8988T (cell line): ENCODE results near the gene ELF1.
"Not testable (repeated sequence)": the region's sequence is repeated elsewhere in the genome, so short reads cannot be mapped to it uniquely, and the experiment has no call there.

Experiments used
- DNase-seq: peaks from one replicate; pipeline ENCODE4 v3.0.0; 2011

Gene ELF1

DNA sequence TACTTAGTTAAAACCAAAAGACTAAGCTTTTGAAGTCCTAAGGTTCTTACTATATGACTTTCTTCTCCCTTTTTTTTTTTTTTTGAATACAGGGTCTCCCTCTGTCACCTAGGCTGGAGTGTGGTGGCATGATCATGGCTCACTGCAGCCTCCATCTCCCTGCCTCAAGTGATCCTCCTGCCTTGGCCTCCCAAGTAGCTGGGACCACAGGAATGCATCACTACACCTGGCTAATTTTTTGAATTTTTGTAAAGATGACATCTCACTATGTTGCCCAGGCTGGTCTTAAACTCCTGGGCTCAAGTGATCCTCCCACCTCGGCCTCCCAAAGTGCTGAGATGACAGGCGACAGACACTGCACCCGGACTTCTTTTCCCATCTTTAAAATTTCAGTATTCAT lies 89.2 kb downstream of the ELF1 start:
- not testable (repeated sequence) for DNase-seq

DNA sequence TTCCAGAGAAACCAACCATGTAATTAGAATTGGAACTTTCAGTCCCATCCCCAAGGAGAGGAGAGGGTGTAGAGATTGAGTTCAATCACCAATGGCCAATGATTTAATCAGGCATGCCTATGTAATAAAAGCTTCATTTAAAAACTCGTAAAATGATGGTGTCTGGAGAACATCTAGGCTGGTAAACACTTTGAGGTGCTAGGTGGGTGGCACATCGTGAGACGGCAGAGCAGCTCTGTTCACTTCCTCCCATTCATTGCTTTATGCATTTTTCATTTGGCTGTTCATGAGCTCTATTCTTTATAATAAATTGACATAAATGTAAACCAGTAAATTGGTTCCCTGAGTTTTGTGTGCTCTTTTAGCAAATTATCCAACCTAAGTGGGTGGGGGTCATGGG lies 90.1 kb downstream of the ELF1 start:
- no peak for DNase-seq

DNA sequence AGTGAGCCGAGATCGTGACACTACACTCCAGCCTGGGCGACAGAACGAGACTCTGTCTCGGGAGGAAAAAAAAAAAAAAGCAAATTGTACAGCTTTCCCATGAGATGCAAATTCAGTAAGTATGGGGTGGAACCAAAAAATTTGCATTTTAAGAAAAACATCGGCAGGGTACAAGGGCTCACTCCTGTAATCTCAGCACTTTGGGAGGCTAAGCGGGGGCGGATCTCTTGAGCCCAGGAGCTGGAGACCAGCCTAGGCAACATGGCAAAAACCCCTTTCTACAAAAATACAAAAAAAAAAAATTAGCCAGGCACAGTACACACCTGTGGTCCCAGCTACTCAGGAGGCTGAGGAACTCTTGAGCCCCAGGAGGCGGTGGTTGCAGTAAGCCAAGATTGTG lies 91.2 kb downstream of the ELF1 start:
- no peak for DNase-seq

DNA sequence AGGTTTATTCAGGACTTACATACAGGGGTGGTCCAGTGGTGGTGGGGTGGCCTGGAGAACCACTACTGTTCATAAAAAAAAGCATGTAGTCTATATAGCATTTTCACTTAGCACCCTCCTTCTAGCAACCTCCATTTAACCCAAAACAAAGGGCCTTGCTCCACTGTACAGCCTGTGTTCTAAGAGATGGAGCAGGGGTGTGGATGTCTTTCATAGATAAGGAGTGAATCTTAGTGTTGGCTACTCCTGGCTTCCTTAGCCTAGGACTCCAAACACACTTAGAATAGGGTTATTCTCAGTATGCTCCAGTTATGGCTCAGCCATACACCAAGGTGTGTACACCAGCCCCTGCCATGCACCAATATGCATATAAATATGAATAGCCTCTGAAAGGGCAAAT lies 95.2 kb downstream of the ELF1 start:
- no peak for DNase-seq

DNA sequence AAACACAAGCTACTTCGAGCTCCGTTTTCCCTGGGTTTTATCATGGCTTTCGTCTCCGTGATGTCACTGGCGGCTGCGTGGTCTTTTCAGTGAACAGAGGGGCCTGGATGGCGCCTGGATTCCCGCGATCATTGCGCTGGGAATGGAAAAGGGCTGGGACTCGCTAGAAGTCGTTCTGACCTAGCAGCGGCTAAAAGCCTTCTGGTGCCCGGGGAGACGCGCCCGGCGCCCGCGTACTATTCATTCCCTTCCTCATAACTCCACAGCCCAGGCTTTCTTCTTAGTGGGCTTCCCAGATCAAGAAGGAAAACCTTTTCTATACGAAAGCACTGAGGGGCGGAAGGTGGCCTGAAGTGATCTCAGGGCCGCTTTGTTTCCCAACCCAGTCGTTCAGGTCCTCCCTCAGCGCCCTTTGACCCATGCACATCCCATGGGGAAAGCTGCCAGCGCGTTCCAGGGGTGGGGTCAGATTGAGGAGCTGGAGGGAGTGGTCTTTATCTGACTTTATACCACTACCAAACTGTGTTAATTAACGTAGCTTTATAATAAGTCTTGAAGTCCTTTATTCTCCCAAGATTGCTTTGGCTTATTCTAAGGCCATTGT lies 96.6 kb downstream of the ELF1 start:
- DNase-seq: no peak

DNA sequence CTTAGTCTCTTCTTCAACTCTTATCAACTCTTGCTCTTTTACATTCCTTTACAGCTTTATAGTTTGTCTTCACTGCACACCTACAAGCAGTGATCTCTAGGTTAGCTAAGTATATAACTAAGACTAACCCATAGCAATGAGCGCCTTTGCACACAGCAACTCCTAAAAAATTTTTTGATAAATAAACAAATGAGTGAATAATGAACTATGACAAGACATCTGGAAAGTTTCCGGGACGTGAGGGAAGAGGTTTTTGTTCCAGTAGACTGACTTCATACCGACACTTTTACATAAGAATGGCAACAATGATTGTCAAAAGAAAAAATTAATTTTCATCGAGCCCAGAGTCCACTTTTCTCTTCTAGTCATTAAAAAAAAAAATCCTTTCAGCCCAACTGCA lies 98.3 kb downstream of the ELF1 start:
- DNase-seq: no peak

DNA sequence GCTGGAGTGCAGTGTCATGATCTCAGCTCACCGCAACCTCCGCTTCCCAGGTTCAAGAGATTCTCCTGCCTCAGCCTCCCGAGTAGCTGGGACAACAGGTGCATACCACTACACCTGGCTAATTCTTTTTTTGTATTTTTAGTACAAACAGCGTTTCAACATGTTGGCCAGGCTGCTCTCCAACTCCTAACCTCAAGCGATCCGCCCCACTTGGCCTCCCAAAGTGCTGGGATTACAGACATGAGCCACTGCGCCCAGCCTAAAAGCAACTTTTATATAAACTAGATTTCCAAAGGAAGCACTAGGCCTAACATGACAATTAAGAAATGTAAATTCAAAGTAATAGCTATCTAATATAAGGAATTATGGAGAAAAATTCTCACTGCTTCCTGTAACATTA lies 99.2 kb downstream of the ELF1 start:
- DNase-seq: not testable (repeated sequence)

DNA sequence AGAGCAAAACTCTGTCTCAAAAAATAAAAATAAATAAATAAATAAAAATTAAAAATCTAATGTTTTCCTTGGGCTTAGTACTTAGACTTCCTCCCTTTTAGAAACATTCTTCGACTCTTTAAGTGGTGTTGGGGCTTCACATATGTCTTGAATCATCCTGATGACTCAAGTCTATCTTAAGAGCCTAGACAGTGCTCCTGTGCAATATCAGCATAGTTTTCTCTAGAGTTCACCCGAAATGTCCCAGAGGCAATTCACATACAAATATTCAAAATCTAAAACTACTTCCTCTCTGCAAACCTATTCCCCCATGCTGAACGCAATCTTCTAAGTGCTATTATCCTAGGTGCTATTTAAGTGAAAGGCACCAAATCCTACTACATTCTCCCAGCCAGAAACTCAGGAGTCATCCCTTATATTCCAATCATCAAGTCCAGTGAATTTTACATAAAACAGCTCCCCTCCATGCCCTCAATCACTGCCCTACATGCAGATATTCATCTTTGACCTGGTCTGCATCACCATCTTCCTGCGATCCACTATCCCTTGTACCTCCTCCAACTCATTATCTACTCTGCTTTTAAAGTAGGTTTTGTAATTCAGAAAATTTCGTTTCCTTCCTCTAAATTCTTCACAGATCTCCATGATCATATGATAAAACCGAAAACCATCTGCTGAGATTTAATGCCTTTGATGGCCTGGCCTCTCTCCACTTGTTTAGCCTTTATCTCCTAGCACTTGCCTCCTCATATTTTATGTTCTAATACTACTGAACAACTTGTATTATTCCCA lies 102.7 kb downstream of the ELF1 start:
- no peak for DNase-seq

DNA sequence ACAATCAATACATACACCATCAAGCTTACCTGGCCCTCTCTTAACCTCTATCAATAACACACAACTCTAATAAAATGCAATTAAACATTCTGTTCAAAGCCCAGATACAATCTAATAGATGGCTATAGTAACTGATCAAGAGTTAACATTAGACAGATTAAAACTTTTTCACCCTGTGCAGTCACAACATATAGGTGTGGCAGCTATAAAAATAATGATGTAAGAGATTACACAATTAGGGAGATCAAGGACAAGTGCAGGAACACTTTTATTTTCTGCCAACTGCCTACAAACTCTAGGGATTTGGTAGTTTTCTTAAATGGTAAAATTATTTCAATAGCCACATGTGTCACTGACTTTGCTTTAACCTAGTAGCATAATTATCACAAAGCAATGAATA lies 104.3 kb downstream of the ELF1 start:
- not testable (repeated sequence) for DNase-seq

DNA sequence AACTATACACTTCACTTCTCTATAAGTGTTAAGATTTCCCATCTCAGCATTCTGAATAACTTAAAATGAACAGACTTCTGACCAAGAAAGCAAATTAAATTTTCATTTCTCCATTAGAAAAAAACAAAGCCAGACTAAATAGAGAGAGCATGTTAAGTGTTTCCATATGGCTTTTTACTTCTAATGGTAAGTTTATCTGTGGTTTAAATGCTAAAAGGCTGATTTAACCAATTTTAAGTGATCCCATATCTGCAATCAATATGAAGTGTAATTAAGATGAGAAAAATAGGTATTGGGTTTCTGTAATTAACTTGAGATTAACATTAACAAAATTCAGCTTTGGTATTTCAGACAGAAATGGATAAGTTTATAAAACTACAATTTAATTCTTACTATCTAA lies 107.8 kb downstream of the ELF1 start:
- DNase-seq: no peak

DNA sequence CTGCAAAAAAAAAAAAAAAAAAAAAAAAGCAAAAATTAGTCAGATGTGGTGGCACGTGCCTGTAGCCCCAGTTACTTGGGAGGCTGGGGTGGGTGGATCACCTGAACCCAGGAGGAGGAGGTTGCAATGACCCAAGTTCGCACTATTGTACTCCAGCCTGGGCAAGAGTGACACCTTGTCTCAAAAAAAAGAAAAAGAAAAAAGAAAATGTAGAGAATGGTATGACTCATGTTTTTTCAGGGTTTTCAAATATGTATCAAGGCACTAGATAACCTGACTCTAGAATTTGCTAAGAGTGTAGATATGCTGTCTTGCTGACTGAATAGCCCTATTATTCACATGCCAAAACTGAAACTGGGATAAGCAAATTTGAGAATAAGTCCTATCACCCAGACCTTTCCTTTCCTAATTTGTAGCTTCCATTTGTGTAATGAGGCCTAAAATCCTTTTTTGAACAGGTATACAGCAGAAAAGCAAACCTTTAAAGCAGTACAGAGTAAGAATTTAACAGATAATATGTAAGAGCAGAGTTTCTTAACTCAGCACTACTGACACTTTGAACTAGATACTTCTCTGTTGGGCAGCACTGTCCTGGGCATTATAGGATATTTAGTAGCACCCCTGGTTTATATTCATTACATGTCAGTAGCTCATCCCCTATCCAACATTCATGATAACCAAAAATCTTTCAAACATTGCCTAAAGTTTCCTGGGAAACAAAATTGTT lies 108.6 kb downstream of the ELF1 start:
- DNase-seq: no peak

DNA sequence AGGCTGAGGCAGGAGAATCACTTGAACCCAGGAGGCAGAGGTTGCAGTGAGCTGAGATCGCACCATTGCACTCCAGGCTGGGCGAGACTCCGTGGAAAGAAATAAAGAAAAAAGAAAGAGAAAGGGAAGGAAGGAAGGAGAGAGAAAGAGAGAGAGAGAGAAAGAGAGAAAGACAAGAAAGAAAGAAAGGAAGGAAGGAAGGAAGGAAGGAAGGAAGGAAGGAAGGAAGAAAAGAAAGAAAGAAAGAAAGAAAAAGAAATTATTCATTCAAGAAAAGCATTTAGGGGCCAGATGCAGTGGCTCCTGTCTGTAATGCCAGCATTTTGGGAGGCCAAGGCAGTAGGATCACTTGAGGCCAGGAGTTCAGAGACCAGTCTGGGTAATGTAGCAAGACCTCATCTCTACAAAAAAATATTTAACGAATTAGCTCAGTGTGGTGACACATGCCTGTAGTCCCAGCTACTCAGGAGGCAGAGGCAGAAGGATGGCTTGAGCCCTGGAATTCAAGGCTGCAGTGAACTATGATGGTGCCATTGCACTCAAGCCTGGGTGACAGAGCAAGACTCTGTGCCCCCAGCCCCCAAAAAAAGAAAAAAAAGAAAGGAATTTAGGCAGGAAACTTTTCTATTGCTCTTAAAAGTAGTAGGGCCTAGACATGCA lies 109.4 kb downstream of the ELF1 start:
- DNase-seq: not testable (repeated sequence)

DNA sequence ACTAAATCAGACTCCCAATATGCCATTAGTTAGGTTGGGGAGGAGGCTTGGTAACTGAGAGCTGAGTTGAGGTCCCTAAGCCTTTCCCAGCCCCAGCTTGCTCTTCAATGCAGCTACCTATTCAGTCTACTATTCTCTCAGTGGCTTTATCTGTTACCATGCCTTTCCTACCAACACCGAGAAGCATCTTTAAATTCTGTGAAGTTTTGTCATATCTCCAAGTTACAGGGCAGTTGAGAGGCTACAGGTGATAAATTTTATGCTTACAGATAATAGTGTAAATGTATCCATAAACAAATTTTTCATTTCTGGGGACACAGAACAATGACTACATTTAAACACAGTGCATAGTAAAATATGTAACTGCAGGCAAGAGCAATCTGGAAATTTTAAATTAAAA lies 110.6 kb downstream of the ELF1 start:
- DNase-seq: no peak

DNA sequence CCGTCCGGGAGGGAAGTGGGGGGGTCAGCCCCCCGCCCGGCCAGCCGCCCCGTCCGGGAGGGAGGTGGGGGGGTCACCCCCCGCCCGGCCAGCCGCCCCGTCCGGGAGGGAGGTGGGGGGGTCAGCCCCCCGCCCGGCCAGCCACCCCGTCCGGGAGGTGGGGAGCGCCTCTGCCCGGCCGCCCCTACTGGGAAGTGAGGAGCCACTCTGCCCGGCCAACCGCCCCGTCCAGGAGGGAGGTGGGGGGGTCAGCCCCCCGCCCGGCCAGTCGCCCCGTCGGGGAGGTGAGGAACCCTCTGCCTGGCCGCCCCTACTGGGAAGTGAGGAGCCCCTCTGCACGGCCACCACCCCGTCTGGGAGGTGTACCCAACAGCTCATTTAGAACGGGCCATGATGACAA lies 118.1 kb downstream of the ELF1 start:
- DNase-seq: not testable (repeated sequence)

DNA sequence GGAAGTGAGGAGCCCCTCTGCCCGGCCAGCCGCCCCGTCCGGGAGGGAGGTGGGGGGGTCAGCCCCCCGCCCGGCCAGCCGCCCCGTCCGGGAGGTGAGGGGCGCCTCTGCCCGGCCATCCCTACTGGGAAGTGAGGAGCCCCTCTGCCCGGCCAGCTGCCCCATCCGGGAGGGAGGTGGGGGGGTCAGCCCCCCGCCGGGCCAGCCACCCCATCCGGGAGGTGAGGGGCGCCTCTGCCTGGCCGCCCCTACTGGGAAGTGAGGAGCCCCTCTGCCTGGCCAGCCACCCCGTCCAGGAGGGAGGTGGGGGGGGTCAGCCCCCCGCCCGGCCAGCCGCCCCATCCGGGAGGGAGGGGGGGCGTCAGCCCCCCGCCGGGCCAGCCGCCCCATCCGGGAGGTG lies 118.5 kb downstream of the ELF1 start:
- DNase-seq: not testable (repeated sequence)

DNA sequence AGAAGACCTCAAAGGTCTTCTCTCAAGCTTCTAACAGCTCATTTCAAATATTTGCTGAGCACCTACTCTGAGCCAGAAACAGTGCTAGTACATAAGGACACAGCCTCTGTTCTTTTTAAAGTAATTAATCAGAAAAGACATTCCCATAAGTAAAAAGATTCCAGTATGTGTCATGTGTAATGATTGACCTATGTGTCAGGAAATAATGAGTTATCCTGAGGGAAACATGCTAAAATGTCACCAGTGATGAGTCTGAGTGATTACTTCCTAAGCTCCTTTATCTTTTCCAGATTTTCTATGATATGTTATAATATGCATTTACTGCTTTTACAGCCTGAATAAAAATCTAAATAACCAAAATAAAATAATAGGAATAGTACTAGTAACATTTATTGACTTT lies 122.1 kb downstream of the ELF1 start:
- DNase-seq: no peak

DNA sequence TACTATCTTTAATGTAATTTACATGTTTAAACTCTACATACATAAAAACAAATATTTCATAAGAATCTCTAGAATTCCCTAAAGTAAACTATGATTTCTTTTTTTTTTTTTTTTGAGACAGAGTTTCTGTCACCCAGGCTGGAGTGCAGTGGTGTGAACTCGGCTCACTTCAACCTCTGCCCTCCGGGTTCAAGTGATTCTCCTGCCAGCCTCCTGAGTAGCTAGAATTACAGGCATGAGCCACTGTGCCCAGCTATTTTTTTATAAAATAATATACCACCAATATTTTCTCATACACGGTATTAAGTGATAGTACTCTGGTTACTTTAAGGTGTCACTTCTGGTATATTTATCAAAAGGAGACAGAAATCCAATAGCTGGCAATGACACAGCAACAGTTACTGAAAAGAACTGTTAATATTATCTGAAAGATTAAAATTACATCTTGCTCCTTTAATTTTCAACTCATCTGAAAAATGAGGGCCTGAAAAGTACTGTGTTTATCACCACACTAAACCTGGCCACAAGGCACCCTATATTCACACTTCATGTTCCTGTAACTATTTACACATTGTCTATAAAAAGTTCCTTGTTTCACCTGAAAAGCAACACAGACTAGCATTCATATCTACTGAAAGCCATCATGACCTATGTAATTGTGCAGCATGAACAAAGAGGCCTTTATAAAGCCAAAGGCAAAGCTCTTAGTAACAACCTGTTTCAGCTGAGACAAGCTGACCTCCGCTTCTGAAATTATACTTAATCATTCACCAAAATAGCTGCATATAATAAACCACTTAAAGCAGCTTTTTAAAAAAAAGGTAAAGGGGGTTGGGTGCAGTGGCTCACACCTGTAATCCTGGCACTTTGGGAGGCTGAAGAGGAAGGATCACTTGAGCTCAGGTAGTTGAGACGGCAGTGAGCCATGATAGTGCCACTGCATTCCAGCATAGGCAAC lies 123.6 kb downstream of the ELF1 start:
- no peak for DNase-seq

DNA sequence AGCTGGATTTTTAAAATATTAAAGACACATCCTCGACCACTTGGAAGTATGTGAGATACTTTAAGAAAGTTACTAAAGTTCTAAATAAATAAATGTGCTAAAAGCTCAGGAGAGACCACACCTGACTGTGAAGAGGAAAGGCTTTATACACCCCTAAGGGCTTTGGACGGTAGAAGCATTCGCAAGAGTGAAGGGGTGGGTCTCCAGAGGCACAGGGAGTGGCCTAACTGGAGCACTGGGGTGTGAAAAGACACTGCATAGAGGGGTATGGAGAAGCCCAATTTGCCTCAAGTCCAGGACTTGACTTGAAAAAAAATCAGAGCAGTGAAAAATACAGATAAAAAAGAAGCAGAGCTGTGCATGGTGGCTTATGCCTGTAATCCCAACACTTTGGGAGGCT lies 125.5 kb downstream of the ELF1 start:
- DNase-seq: not testable (repeated sequence)

DNA sequence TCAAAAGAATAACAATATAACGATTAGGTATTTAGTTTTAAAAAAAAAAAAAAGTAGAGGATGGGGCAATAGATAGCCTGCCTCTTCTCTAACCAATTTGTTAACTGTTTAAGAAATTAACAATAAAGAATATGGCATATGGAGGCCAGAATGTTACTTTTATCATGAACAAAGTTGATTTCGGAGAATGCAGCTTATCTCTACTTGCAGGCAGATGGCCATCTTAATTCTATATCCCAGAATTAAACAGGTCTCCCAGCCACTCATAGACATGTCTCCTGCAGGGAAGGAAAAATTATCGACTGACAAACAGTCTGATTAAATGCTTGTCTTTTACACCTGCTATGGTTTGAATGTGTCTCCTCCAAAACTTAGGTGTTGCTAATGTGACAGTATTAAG lies 133.1 kb downstream of the ELF1 start:
- no peak for DNase-seq

DNA sequence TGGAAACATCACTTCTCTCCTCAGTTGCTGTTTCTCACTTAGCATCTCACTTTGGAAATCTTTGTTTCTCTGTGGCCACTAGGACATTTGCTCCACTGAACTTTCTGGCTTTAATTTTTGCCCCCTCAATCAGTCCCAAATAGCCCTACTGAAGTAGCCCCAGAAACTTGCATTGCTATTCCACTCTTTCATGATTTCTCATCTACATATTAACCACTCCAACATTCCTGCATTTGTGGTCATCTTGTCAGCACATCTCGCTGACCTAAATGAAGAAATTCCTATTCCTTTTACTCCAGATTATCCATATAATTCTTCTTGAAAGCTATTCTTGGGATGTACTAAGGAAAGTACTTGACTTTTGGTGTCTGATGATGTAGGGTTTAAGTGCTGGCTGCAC lies 134.9 kb downstream of the ELF1 start:
- not testable (repeated sequence) for DNase-seq
